ENCODE data around the gene LIPG.

LIPG gene

DNA sequence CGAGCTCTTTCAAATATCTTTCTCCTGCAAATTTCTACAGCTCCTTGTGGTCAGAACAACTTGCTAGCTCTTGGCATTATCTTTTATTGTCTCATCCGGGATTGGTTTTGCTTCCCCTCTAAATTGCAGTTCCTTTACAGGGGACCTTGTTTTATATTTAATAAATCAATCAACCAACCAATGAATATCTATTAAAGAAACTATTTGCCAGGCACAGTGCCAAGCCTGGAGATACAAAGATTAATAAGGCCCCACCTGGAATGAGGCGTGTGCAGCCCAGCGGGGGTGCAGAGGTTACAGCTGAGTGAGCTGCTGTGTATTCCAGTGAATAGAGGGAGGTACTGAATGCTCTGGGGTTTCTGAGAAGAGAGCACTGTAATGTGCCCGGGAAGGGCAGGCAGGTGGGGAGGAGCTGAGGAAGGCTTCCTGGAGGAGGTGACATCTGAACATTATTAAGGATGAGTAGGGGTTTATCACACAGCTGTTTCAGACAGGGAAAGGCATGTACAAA, 51.8 kb downstream of the LIPG start:
- no peak for DNase-seq (ENCODE audit: low spot score)
- TF ChIP-seq, protein P1, sequence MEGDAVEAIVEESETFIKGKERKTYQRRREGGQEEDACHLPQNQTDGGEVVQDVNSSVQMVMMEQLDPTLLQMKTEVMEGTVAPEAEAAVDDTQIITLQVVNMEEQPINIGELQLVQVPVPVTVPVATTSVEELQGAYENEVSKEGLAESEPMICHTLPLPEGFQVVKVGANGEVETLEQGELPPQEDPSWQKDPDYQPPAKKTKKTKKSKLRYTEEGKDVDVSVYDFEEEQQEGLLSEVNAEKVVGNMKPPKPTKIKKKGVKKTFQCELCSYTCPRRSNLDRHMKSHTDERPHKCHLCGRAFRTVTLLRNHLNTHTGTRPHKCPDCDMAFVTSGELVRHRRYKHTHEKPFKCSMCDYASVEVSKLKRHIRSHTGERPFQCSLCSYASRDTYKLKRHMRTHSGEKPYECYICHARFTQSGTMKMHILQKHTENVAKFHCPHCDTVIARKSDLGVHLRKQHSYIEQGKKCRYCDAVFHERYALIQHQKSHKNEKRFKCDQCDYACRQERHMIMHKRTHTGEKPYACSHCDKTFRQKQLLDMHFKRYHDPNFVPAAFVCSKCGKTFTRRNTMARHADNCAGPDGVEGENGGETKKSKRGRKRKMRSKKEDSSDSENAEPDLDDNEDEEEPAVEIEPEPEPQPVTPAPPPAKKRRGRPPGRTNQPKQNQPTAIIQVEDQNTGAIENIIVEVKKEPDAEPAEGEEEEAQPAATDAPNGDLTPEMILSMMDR (conservative IDR thresholded peaks at IDR 0.05; ENCODE audit: low read depth), result no peak
- no peak overlapping the region for H3K27ac ChIP-seq
- POLR2A ChIA-PET (ENCODE audit: low non-redundant PET), result no interaction called here
- CTCF ChIA-PET, result interaction anchor here (0.7 kb wide), 1 partner anchor 246 kb away, joined by 3 read pairs; no protein-coding TSS in a partner anchor

DNA sequence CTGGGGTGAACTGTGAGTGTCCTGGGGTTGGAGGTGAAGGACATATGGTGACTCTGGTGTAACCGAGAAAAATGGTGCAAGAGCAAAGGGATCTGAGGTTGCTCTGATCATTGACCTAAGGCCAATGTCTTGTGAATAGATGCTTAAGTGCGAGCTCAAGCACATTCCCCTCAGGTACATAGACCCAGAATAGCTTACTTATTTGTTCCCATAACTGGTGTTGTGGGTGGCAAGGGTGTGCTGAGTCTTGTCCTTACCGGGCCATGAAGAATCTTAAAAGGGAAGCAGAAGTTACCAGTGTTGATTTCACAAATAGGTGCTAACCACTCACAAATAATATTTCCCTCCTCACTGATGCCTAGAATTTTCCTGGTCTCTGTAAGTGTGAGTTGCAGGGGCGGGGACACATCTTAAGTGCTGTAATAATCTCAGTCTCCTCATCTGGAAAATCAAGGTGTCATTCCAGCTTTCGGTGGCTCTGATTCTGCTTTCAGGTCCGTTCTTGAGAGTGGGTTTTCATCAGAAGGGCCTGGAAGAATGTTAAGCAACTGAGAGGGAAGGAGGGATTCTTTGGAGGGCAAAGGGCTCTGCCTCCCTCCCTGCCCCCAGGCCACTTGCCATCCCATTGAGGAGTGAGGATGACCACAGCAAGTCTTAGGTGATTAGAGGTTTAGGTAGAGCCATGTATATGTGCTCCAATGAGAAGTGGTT, 54.9 kb downstream of the LIPG start:
- ChIA-PET CTCF (interaction anchor here (0.5 to 0.6 kb wide), 3 partner anchors 41 to 1467 kb away, joined by 3 read pairs; no protein-coding TSS in a partner anchor), POLR2A (ENCODE audit: low non-redundant PET) (no interaction called here)
- DNase-seq (ENCODE audit: low spot score), result no peak
- TF ChIP-seq, protein P1 (conservative IDR thresholded peaks at IDR 0.05; ENCODE audit: low read depth), result no peak
- no peak overlapping the region for H3K27ac ChIP-seq

DNA sequence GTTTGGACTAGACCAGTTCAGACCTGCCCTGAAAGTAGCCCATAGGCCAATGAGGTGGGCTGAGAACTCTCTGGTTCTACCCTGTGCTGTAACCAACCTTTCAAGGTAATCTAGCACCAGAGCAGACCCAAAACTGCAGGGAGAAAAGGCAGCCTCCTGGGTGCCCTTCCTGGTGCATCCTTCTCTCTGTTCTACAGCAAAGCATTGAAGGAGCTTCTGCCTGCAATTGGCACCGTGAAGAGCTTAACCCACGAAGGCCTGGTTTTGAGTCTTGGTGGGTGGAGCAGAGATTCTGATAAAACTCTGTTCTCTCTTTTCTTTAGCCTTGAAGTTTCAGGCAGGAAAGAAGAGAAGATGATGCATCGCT, 55.5 kb downstream of the LIPG start:
- no peak for DNase-seq (ENCODE audit: low spot score)
- H3K27ac ChIP-seq, result no peak overlapping the region
- TF ChIP-seq, protein P1 (conservative IDR thresholded peaks at IDR 0.05; ENCODE audit: low read depth), result no peak
- ChIA-PET POLR2A (ENCODE audit: low non-redundant PET) (no interaction called here), CTCF (interaction anchor here (0.6 kb wide), 1 partner anchor 1467 kb away, joined by 3 read pairs; no protein-coding TSS in a partner anchor)

DNA sequence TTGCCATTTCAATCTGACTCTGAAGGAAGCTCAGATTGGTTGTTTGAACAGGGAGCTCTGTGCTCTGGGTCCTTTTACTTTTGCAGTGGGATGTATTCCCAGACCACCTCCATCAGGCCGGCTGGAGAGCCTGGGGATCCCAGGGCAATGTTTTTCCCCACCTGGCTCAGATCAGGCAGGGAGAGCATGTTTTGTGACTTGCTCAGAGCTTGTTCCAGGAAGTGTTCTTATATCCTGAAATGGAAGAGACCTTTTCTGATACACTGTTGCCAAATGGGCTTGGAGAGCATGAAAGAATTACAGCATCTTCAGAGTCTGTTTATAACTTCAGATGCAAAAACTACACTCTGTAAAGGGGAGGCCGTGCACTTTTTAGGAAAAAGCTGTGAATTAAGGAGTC, 56.0 kb downstream of the LIPG start:
- ChIA-PET CTCF (no interaction called here), POLR2A (ENCODE audit: low non-redundant PET) (no interaction called here)
- TF ChIP-seq, protein P1 (conservative IDR thresholded peaks at IDR 0.05; ENCODE audit: low read depth), result no peak
- no peak overlapping the region for H3K27ac ChIP-seq
- no peak for DNase-seq (ENCODE audit: low spot score)

DNA sequence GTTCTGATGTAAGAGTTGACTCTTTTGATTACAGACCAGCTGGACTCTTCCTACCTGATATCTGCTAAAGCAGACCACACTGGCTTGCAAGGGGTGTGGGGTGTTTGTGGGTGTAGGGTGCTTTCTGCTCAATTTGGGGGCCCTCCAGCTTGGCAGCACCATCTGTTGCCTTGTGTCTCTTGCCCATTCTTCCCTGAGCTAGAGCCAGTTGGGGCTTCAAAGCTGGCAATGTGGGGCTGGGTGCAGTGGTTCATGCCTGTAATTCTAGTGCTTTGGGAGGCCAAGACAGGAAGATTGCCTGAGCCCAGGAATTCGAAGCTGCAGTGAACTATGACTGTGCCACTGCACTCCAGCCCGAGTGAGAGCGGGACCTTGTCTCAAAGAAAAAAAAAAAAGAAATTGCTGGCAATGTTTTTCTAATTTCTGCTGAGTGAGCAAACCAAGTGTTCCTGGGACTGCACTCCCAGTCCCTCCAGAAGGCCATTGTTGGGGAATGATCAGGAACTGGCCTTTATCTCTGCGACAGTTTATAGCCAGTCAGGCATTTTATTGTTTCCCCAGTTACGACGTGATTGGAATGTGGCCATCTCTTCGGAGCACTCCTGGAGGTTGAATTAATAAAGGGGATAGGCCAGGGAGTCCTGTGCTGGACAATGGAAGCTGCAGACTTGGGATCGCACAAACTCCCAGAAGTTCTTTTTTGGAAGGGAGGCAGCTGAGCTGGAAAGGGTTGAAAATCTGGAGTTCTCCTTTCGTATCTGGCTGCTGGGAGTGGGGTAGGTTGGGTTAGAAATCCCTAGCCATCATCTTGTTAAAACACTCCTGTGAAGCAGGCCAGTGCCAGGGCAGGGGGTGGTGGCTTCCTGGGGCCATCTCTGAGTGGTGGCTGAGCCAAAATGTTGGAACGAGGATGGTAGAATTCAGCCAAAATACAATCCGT, 57.2 kb downstream of the LIPG start:
- TF ChIP-seq, protein P1 (conservative IDR thresholded peaks at IDR 0.05; ENCODE audit: low read depth), result no peak
- H3K27ac ChIP-seq, result no peak overlapping the region
- ChIA-PET POLR2A (ENCODE audit: low non-redundant PET) (no interaction called here), CTCF (no interaction called here)
- DNase-seq (ENCODE audit: low spot score), result no peak

DNA sequence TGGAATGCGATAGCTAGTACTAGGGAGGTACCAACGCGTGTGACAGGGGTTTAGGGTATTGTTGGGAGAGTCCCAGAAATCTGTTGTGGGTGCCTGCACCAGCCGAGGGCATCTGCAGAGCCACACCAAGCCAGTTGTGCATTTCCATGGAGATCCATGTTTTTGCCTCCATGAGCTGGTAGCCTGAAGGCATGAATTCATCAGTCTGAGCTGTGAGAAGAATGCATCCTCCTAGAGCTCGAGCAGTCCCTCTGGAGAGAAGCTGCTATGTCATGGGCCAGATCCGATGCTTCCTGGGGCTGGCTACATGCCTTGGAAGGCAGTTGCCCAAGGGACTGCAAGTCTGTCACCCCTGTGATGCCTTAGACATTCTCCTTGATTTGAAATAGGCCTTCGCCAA, 57.9 kb downstream of the LIPG start:
- no peak for DNase-seq (ENCODE audit: low spot score)
- POLR2A ChIA-PET (ENCODE audit: low non-redundant PET), result no interaction called here
- CTCF ChIA-PET, result no interaction called here
- TF ChIP-seq, protein P1 (conservative IDR thresholded peaks at IDR 0.05; ENCODE audit: low read depth), result no peak
- H3K27ac ChIP-seq, result no peak overlapping the region
